Hepatocyte (in vitro differentiated cells): ENCODE data around the gene ONECUT2. TPM values are rescaled to one million over a fixed set of nuclear protein-coding genes. Genes with fewer than 3 reads are reported as not detected.

ENCODE experiments used
- DNase-seq: peaks from one replicate; pipeline ENCODE4 v3.0.0-alpha.2; 2016; ENCODE audit warnings: low spot score
- H2AFZ ChIP-seq: fragments of 200-600 bp; sonication (generic); 2 replicates; pipeline ENCODE4 v1.6.0; 2016; ENCODE audit warnings: antibody characterized with exemption, mild to moderate bottlenecking
- H3K27ac ChIP-seq: fragments of 200-600 bp; sonication (generic); 2 replicates; pipeline ENCODE4 v1.5.1; 2016; ENCODE audit warnings: mild to moderate bottlenecking
- H3K27me3 ChIP-seq: fragments of 200-600 bp; sonication (generic); 2 replicates; pipeline ENCODE4 v1.6.1; 2016
- H3K36me3 ChIP-seq: fragments of 200-600 bp; sonication (generic); replicated peaks from 2 replicates; pipeline ENCODE4 v1.5.1; 2016; ENCODE audit warnings: low read depth; ENCODE audit not compliant: insufficient read depth
- H3K4me1 ChIP-seq: fragments of 200-600 bp; sonication (generic); 2 replicates; pipeline ENCODE4 v1.5.1; 2016; ENCODE audit warnings: mild to moderate bottlenecking, moderate library complexity; ENCODE audit not compliant: insufficient read depth
- H3K4me2 ChIP-seq: fragments of 200-600 bp; sonication (generic); 2 replicates; pipeline ENCODE4 v1.6.0; 2016
- H3K4me3 ChIP-seq: fragments of 200-600 bp; sonication (generic); 2 replicates; pipeline ENCODE4 v1.5.1; 2016; ENCODE audit warnings: mild to moderate bottlenecking
- H3K79me2 ChIP-seq: fragments of 200-600 bp; sonication (generic); 2 replicates; pipeline ENCODE4 v1.6.0; 2017; ENCODE audit warnings: mild to moderate bottlenecking
- H3K9me2 ChIP-seq: fragments of 200-600 bp; sonication (generic); replicated peaks from 2 replicates; pipeline ENCODE4 v1.6.0; 2017; ENCODE audit warnings: mild to moderate bottlenecking; ENCODE audit not compliant: insufficient read depth
- H3K9me3 ChIP-seq: fragments of 200-600 bp; sonication (generic); 2 replicates; pipeline ENCODE4 v1.5.1; 2016; ENCODE audit warnings: low read depth, mild to moderate bottlenecking
- H4K20me1 ChIP-seq: fragments of 200-600 bp; sonication (generic); 2 replicates; pipeline ENCODE4 v1.6.0; 2016; ENCODE audit warnings: mild to moderate bottlenecking; ENCODE audit not compliant: insufficient read depth, poor library complexity, severe bottlenecking
- EZH2 ChIP-seq: fragments of 200-600 bp; sonication (generic); IDR thresholded peaks from 2 replicates; pipeline ENCODE4 v1.6.1; 2016; ENCODE audit warnings: antibody characterized with exemption, mild to moderate bottlenecking, borderline replicate concordance
- EZH2phosphoT487 ChIP-seq: fragments of 200-600 bp; sonication (generic); IDR thresholded peaks from one replicate; pipeline ENCODE4 v1.6.1; 2018; ENCODE audit warnings: antibody characterized with exemption, mild to moderate bottlenecking, low read depth, moderate library complexity; ENCODE audit not compliant: unreplicated experiment, severe bottlenecking
- WGBS: methylation state at CpG from one replicate; pipeline ENCODE4 v1.1.6; 2016; ENCODE audit warnings: low lambda C conversion rate; ENCODE audit errors: missing lambda C conversion rate; 5-methylcytosine and 5-hydroxymethylcytosine counted together
- polyA plus RNA-seq: library from polyadenylated mRNA; unstranded; fragments of >200 nt; fragmentation: Nextera tagmentation; extraction: Ambion mirVana; gene quantifications from 2 replicates; pipeline ENCODE4 v1.2.1, GENCODE V29; 2016
- total RNA-seq: library from RNA; depleted of rRNA; stranded (reverse); fragments of >200 nt; gene quantifications from 2 replicates; pipeline ENCODE4 v1.2.3, GENCODE V29; 2014
- TF ChIP-seq, protein P1 (sequence below): fragments of 200-600 bp; sonication (generic); IDR thresholded peaks from 2 replicates; pipeline ENCODE4 v1.5.1; 2016; ENCODE audit warnings: antibody characterized with exemption, mild to moderate bottlenecking; ENCODE audit not compliant: poor library complexity

Gene ONECUT2
- total and polyA plus RNA-seq, 2 experiments from 2014 or later: 0.24 to 1.7 TPM

- DNase-seq: no peak
- Histone ChIP-seq H3K4me1 (no peaks in the 10 kb centered on the region), H3K36me3 (no peaks in the 10 kb centered on the region), H4K20me1 (no peaks in the 10 kb centered on the region), H3K9me3 (no peaks in the 10 kb centered on the region), H3K27ac (no peak overlapping the region), H2AFZ (no peak overlapping the region), H3K9me2 (no peaks in the 10 kb centered on the region), H3K4me2 (no peak overlapping the region), H3K4me3 (no peak overlapping the region), H3K79me2 (no peaks in the 10 kb centered on the region), H3K27me3 (peaks cover 4% of the 10 kb centered on the region)
- no peak for TF ChIP-seq EZH2
- WGBS: 86% methylated on average over 4 of the region's 4 CpGs
These were observed 18.6 kb upstream of the ONECUT2 start for GRCh38 chr18:57416542-57416941.

DNA sequence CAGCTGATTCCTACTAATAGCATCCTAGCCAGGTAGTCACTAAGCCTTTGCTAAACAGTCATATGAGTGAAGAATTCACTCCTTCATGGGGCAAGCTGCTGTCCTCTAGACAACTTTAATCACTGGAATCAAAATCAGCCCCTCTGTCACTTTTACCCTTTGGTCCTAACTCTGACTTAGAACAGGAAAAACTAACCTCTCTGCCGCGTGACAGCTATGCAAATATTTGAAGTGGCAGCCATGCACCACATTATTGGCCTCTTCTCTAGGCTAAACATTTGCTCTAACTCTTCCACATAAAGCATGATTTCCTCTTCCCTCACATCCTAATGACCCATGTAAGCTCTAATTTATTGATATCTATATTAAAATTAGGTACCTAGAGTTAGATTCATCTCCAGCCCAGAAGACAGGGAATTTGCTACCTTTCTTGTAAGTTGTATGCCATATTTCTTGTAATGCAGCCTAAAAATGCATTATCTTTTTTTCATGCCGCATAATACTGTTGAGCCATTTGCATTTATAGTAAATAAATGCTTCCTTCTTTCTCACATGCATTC lies 12.8 kb upstream of the ONECUT2 start:
- H3K27me3 ChIP-seq: peaks cover 25% of the 10 kb centered on the region
- no peak overlapping the region for H3K4me3 ChIP-seq
- H3K27ac ChIP-seq: no peak overlapping the region
- no peaks in the 10 kb centered on the region for H3K79me2 ChIP-seq
- no peaks in the 10 kb centered on the region for H3K9me2 ChIP-seq
- DNase-seq: no peak
- no peaks in the 10 kb centered on the region for H4K20me1 ChIP-seq
- H3K9me3 ChIP-seq: no peaks in the 10 kb centered on the region
- WGBS: 58% methylated on average over 3 of the region's 3 CpGs
- H3K4me2 ChIP-seq: peak overlapping the region; percentile 38
- H2AFZ ChIP-seq: no peak overlapping the region
- TF ChIP-seq, protein P1, sequence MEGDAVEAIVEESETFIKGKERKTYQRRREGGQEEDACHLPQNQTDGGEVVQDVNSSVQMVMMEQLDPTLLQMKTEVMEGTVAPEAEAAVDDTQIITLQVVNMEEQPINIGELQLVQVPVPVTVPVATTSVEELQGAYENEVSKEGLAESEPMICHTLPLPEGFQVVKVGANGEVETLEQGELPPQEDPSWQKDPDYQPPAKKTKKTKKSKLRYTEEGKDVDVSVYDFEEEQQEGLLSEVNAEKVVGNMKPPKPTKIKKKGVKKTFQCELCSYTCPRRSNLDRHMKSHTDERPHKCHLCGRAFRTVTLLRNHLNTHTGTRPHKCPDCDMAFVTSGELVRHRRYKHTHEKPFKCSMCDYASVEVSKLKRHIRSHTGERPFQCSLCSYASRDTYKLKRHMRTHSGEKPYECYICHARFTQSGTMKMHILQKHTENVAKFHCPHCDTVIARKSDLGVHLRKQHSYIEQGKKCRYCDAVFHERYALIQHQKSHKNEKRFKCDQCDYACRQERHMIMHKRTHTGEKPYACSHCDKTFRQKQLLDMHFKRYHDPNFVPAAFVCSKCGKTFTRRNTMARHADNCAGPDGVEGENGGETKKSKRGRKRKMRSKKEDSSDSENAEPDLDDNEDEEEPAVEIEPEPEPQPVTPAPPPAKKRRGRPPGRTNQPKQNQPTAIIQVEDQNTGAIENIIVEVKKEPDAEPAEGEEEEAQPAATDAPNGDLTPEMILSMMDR: no peak
- TF ChIP-seq EZH2 (no peak), EZH2phosphoT487 (no peak)
- H3K4me1 ChIP-seq: no peaks in the 10 kb centered on the region
- no peaks in the 10 kb centered on the region for H3K36me3 ChIP-seq

- Histone ChIP-seq H4K20me1 (no peaks in the 10 kb centered on the region), H3K4me3 (no peak overlapping the region), H3K27me3 (peaks cover 39% of the 10 kb centered on the region), H2AFZ (no peak overlapping the region), H3K27ac (no peak overlapping the region), H3K4me2 (no peak overlapping the region), H3K4me1 (peaks cover 7% of the 10 kb centered on the region), H3K79me2 (no peaks in the 10 kb centered on the region), H3K9me2 (no peaks in the 10 kb centered on the region), H3K36me3 (no peaks in the 10 kb centered on the region), H3K9me3 (no peaks in the 10 kb centered on the region)
- DNase-seq: no peak
- TF ChIP-seq, protein P1: no peak
- no peak for TF ChIP-seq EZH2phosphoT487
- TF ChIP-seq EZH2: no peak
These were observed 11.4 kb upstream of the ONECUT2 start for GRCh38 chr18:57423821-57424220.

DNA sequence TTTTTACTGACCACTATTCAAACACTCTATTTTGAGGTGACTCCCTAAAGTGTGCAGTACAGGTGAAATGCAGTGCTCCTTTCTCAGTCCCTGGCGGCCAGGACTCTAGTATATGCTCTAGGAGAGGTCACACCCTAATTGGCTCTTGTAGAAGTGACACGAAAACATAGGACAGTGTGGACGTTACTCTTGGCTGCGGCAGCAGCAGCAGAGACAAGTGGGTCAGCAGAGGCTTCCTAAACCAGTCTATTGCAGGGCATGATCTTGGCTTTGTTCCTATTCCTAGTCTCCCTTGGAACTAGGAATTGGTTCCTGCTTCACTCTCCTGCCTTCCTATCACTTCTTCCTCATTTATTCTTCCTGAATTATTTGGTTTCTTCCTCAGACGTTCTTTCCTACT lies 10.1 kb upstream of the ONECUT2 start:
- H3K79me2 ChIP-seq: no peaks in the 10 kb centered on the region
- peaks cover 51% of the 10 kb centered on the region for H3K27me3 ChIP-seq
- no peaks in the 10 kb centered on the region for H3K9me2 ChIP-seq
- no peak overlapping the region for H3K4me3 ChIP-seq
- no peak overlapping the region for H2AFZ ChIP-seq
- H4K20me1 ChIP-seq: no peaks in the 10 kb centered on the region
- WGBS: 81% methylated on average over 5 of the region's 5 CpGs
- no peak overlapping the region for H3K4me2 ChIP-seq
- no peak for DNase-seq
- H3K9me3 ChIP-seq: no peaks in the 10 kb centered on the region
- H3K36me3 ChIP-seq: no peaks in the 10 kb centered on the region
- H3K4me1 ChIP-seq: peaks cover 7% of the 10 kb centered on the region
- TF ChIP-seq EZH2 (no peak), EZH2phosphoT487 (no peak)
- TF ChIP-seq, protein P1: no peak
- H3K27ac ChIP-seq: no peak overlapping the region
